DMS 273 (cell line): ENCODE measurements around the gene SYNM.
"Not testable (repeated sequence)": the region's sequence is repeated elsewhere in the genome, so short reads cannot be mapped to it uniquely, and the experiment has no call there.

Source experiments
- DNase-seq: peaks from one replicate; lab custom pipeline; 2025; ENCODE audit not compliant: unreplicated experiment; lab: John Stamatoyannopoulos, UW

Gene SYNM

DNA sequence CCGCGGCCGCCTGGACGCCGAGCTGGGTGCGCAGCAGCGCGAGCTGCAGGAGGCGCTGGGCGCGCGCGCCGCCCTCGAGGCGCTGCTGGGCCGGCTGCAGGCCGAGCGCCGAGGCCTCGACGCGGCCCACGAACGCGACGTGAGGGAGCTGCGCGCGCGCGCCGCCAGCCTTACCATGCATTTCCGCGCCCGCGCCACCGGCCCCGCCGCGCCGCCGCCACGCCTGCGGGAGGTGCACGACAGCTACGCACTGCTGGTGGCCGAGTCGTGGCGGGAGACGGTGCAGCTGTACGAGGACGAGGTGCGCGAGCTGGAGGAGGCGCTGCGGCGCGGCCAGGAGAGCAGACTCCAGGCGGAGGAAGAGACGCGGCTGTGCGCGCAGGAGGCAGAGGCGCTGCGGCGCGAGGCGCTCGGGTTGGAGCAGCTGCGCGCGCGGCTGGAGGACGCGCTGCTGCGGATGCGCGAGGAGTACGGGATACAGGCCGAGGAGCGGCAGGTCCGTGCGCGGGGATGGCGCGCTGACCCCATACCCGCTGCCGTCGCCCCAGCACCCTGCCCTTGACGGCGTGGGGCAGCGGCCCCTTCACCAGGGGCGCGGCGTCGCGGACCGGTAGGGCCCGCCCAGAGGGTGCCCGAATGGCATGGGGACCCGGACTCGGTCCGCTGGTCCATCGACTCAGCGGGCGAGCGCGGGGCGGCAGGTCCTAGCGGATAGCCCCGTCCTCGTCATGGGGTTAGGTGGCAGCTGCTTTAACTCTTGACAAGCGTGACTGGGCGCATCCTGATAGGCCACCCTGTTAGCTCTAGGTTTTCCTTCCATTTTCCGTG, 848 bp downstream of the SYNM start:
- DNase-seq: peak; percentile 86

DNA sequence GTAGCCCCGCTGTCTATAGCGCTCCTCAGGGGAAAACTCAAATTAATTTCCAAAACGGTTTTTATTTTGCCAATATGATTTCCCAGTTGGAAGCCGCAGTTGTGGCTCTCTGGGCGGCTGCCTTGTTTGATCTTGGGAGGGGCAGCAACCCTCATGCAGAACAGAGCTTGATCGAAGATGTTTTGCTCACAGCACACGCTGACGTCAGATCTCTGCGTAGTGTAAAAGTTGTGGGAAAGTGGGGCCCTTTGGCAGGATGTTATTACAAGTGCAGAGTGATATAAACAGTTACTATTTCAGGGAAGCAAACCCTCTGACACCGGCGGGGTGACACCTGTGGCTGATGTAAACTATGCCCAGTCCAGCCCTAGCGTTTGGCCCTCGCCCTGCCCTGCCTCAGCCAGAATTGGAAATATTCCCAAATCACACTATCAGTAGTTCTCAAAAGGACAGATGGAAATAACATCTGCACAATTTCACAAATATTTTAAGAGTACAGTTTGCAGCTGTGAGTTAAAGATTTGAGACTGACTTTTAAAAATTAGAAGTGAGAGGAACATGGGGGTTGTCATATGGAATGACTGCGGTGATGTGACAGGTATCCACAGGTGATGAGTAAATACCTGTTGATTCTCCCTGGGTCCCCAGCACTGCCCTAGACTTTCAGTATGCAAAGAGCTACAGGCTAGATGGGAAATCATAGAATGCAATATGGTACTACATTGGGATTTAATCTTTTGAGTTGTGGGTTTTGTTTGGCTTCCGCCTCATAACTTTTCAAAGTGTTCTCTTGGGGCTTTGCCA, 1.7 kb downstream of the SYNM start:
- DNase-seq: peak; percentile 28

DNA sequence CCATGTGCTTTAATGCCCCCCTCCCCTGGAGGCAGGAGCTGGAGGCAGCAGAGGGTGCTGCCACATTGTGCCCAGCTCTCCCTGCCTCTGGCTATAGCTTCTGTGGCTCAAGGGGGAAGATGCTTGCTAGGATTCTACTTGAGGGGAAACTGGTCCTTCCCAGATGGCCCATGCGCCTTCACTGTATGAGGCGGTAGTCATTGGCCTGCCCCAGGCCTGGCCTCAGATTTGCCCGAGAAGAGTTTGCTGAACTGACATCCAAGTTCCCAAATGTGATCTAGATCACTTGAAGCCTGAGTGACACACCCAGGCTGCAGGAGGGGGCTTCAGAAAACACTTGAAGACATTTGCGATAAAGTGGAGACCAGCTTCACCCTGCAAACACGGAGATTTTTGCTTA, 4.1 kb downstream of the SYNM start:
- DNase-seq: no peak

DNA sequence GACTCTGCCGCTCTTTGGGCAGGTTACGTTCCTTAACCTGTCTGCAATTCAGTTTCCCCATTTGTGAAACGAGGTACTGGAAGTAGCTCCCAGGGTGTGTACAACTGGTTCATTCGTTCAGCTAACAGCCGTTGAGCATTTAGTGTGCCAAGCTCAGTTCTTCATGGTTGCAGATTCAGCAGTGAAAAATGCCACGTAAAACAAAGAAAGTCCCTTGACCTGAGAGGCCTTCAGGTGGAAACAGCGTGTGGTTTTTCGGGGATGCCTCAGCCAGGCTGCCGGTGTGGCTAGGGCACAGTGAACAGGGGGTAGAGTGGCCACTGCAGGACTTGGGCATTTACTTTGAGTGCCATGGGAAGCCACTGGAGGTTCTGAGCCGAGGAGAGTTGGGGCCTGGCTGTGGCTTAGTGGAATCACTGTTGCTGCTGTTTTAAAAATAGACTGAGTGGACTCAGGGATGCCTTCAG, 4.7 kb downstream of the SYNM start:
- no peak for DNase-seq

DNA sequence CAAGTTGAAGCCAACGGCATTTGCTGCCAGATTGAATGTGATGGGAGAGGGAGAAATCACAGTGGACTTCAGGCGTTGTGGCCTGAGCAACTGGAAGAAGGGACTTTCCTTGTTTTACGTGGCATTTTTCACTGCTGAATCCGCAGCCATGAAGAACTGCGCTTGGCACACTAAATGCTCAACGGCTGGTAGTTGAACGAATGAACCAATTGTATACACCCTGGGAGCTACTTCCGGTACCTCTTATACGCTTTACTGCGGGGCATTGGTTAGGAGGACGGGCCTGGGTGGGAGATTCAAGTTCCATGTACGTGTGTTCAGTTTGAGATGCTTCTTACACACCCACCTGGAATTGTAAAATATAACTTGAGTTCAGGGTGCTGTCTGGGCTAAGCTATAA, 5.2 kb downstream of the SYNM start:
- DNase-seq: no peak

DNA sequence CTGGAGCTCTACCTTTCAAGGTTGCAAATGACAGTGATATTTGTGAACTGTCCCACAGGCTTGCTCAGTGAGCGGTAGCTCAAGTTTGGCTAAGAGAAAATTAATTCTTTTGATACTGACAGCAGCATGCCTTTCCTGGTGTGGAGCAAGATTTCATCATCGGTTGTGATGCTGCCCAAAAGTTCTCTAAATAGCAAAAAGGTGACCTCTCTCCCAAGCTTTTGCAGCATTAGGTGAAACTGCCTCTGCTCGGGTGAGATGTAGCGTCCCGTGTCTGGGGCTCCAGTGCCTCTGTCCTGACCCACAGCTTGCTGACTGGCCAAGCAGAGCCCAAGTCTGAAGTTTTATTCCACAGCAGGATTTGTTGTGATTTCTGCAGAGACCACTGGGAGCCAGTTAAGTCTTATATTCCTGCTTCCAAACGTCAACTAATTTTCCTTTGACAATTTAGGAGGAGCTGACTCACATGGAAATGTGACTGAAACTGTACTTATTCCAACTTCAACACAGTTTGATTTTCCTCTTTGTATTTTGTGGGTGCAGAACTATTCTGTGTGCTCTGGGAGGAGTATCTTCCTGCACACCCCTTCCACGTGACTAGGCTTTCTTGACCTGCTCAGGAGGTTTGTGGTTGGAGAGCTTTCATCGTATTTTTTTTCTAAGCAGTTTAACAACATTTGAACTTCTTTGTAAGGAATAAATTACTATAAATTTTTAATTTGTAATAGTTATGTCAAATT, 5.9 kb downstream of the SYNM start:
- DNase-seq: no peak

DNA sequence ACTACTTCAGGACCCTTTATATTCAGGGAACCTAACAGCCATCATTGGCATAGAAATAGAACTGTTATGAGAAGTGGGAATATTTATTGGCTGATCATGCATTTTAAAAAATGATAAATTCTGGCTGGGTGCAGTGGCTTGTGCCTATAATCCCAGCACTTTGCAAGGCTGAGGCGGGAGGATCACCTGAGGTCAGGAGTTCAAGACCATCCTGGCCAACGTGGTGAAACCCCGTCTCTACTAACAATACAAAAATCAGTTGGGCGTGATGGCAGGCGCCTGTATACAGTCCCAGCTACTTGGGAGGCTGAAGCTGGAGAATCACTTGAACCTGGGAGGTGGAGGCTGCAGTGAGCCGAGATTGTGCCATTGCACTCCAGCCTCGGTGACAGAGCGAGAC, 6.8 kb downstream of the SYNM start:
- DNase-seq: not testable (repeated sequence)

DNA sequence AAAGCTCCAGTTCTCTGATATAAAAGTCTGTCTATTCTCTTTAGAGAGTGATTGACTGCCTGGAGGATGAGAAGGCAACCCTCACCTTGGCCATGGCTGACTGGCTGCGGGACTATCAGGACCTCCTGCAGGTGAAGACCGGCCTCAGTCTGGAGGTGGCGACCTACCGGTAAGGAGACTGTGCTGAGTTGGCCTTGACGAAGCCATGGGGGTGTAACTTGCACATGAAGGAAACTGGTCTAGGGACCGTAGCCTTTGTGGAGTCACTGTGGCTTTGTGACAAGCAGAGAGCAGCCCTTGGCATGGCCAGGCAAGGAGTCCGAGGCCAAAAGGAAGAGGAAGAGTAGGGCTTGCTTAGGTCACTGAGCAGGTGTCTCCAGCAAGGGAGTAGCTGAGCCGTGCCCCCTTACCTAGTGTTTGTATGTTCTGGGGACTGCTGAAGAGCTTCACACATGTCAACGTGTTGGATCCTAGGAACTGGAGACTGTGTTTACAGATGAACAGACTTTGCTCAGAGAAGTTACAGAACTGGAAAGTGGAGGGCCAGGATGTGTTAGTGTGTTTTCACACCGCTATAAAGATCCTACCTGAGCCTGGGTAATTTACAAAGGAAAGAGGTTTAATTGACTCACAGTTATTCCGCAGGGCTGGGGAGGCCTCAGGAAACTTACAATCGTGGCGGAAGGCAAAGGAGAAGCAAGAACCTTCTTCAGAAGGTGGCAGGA, 8.8 kb downstream of the SYNM start:
- no peak for DNase-seq

DNA sequence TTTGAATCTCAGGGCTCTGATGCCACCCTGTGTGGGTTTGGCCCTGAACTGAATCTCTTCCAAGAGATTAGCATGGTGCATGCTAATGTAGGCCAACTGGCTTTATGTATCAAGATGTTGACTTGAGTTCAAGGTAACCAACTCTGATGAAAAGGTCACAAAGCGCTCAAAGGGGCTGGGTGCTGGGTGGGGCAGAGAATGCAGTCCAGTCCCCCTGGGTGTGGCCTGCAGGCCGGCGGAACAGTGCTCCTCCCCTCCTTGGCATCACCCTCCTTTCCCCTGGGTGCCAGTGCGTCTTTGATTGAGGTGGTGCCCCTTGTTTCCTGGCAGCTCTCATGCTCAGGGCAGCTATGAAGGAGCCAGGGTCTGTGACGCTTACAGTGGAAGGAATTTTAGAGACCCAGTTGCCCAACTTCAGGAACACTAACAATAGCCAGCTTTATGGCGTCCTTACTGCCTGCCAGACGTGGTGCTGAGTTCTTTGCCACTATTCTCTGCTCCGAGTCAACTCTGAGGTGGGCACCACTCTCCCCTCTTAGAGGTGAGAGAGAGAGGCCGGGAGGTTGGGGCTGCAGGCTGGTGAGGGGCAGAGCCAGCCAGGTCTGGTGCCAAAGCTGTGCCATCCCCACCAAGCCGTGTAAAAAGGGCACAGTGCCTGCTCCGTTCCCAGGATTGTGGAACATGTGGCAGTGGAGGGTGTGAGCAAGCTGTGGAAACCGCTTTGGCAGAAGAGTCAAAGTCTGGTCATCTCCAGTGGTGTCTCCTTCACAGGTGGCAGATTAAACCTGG, 9.8 kb downstream of the SYNM start:
- DNase-seq: no peak

DNA sequence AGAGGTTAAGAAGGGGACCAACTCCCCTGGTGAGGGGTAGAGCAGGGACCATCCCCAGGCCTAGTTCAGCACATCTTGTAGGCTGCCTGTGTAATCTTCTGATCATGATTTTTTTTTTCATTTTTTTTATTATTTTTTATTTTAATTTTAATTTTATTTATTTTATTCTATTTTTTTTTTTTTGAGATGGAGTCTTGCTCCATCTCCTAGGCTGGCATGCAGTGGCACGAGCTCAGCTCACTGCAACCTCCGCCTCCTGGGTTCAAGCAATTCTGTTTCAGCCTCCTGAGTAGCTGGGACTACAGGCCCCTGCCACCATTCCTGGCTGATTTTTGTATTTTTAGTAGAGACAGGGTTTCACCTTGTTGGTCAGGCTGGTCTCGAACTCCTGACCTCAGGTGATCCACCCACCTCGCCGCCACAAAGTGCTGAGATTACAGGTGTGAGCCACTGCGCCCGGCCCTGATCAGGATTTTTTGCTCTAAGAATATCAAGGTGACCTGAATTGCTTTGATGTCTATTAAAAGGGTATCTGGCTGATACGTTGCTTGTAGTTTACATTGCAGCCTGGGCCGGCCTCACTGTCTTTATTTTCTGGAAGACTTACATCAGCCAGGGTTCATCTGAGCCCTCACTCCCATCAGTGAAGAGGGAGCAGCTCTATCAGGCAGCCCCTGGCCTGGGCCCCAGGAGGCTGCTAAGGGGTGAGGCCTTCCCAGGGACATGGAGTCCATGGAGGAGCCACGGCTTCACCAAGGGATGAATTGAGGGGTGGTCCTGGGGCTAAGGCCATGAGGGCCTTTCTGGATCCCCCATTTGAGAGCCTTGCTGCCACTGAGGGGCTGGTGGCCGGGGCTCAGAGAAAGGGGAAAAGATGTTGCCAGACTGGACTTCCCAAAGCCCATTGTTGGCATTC, 10.7 kb downstream of the SYNM start:
- no peak for DNase-seq

DNA sequence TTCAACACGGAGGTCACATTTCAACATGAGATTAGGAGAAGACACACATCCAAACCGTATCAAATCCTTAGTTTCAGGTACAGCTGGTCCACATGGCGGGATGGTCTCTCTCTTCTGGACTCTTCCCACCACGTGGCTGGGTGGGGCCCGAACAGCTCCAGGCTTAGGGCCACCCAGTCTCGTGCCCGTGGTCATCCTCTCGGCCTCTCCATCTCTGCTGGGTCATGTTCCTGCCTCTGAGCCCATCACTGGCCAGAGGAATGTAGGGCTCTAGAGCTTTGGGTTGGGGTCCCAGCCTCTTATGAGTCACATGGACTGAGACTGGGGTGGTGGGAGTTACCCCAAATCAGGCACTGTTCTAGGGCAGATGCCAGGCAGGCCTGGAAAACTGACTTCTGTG, 12.2 kb downstream of the SYNM start:
- DNase-seq: no peak

DNA sequence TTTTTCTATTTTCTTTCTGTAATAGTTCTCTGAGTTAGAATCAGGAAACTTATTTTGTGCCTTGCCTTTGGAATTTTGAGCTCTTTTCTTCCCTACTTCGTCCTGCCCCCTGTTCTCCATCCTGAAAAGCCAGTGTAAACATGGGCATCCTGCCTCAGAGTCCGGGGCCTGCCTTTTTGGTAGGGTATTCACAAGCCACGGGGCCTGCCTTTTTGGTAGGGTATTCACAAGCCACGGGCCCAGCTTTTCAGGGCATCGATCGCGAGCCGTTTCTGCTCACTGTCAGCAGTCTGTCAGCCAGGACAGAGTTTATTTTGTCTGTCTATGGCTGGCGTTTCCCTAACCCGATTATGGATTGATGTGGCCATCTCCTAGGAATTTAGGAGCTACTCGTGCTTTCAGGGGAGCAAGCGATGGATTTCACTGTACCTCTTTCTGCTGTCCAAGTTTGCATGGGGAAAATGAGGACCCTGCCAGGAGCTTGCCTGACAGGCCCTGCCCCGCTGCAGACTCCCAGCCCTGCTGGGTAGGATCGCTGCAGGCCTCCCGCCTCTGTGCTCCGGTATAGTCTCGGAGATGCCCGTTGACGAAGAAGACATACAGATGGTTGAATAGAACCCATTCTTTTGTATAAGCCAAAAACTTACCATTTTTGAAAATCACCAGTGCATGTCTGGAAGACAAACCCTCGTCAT, 12.8 kb downstream of the SYNM start:
- no peak for DNase-seq

DNA sequence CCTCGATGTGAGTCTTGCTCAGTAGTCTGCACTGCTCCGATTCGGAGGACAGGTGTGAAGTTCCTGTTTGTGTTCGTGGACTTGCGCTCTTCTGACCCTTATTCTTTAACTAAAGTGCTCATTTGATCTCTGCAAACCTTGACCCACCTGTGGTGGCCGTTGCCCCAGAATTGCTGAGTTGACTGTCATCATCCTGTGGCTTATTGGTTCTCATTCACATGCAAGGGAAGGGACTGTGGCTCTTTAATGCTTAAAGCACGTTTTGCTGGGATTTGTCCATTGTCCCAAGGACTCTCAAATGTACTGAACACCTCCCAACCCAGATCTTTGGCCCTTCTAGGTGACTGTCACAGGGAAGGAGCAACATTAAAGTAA, 13.4 kb downstream of the SYNM start:
- no peak for DNase-seq

DNA sequence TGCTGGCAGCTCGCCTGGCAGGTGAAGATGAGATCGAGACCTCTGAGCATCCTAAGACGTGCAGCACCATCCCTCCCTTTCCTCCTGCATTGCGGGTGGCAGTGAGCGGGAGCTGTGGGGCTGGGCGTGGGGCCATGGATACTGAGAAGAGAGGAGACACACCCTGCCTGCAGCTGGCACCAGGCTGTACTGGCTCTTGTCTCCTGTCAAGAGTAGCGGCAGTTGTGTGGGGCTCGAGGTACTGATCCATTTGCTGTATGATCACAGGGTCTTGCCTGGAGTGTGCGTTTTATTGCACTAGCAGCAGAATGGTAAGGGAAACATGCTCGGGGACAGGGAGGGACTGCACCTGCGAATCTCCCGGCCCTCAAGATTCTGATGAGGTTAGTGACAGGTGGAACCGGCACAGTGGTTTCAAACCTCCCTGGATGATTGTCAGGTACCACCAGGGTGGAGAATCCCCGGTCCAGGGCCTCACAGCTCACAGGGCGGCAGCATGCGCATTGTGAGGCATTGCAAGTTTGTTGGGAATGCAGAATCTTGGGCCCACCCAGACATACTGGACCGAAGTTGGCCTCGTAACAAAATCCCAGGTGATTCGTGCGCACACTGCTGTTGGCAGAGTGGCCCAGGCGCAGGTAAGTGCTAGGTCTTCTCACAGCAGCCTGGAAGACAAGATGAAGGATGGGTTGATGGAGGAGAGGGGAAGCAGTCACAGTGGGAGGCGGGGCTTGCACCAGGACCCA, 14.1 kb downstream of the SYNM start:
- no peak for DNase-seq

DNA sequence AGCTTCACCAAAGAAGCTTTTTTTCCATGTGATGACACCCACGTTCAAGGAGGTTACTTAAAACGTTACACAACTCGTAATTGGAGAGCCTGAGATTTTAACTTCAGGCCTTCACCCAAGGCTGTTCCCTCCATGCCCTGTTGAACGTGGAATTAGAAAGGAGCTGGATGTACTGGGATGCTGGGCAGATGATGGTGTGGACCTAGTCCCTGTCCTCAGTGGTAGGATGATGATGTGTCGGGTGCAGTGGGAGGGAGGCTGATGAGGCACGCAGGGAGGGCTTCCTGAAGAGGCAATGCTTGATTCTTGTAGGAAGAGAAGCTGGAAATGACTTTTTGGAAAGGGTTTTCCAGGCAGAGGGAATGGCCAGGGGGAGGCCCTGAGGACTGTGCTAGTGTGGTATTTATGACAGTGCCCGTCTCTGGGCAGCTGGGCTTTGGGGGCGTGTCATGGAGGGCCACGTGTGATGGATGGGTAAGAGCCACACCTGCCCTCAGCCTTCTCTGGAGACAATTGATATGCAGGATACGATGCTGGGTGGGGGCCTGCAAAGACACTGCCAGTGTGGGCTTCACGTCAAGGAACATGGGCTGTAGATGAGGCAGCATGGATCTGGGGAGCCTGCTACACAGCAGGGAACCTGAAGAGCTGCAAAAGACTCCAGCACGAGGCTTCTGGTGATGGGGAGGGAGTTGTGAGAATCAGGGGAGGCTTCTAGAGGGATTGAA, 15.3 kb downstream of the SYNM start:
- DNase-seq: no peak

DNA sequence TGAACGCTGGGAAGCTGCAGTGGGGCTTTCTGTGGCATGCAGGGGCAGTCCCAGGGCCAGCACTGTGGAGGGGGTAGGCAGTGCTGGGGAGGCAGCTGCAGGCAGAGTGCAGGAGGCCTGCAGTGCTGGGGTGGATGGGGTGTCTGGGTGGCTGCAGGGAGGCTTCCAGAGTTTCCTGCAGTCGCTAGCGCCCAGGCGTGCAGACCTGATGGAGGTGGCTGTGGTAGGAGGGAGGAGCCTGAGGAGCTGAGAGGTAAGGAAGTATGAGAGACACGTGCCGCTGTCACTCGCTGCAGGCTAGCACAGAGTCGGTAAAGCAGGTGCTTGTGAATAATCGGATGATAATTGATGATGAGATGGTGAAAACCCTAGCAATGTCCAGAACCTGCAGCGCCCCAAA, 16.3 kb downstream of the SYNM start:
- DNase-seq: no peak

DNA sequence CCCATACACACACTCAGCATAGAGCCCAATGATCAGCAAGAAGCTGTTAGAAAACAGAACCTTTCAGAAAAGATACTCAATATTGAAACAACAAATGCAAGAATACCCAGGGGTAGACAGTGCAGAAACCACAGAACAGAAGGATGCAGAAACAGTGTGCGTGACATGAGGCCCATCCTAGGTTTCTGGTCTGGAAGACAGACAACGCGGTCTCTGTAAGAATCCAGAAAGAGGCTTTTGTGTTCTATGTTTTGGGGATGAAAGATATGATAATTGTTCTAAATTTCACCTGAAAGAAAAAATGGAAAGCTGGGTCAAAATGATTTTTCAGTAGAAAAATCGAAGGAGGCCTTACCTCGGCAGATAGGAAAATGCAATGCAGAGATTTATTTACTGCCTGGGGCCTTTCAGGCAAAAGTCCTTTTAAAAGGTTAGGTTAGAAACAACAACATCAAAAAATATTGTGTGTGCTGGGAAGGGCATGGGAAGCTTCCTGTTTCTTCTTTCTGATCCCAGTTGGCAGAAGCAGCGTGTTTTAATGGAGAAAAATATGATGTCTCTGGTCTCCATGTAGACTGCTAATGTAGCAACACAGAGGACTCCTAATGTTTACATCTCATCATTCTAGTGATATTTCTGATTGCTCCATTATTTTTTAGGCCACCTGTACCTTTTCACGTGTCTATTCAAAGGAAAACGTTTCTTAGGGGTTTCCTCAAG, 17.0 kb downstream of the SYNM start:
- no peak for DNase-seq
